Glutamatergic neuron (in vitro differentiated cells): ENCODE measurements around the gene KCNA2. TPM values are rescaled to one million over a fixed set of nuclear protein-coding genes. Genes with fewer than 3 reads are reported as not detected.

Source experiments
- DNase-seq: peaks from one replicate; pipeline ENCODE4 v3.0.0; 2022
- H3K27ac Mint-ChIP-seq: one replicate; pipeline ENCODE4 v1.8.0; 2020; ENCODE audit warnings: mild to moderate bottlenecking, mixed read lengths, inconsistent platforms; ENCODE audit not compliant: unreplicated experiment
- H3K27me3 Mint-ChIP-seq: one replicate; pipeline ENCODE4 v1.8.0; 2020; ENCODE audit warnings: mild to moderate bottlenecking, moderate library complexity, mixed read lengths, inconsistent platforms; ENCODE audit not compliant: unreplicated experiment
- H3K36me3 Mint-ChIP-seq: one replicate; pipeline ENCODE4 v1.8.0; 2020; ENCODE audit warnings: mild to moderate bottlenecking, mixed read lengths, inconsistent platforms; ENCODE audit not compliant: unreplicated experiment
- H3K4me1 Mint-ChIP-seq: one replicate; pipeline ENCODE4 v1.8.0; 2020; ENCODE audit warnings: mild to moderate bottlenecking, low read depth, mixed read lengths, inconsistent platforms; ENCODE audit not compliant: unreplicated experiment
- H3K4me3 Mint-ChIP-seq: one replicate; pipeline ENCODE4 v1.8.0; 2020; ENCODE audit warnings: mild to moderate bottlenecking, mixed read lengths, inconsistent platforms; ENCODE audit not compliant: unreplicated experiment
- H3K9me3 Mint-ChIP-seq: one replicate; pipeline ENCODE4 v1.8.0; 2020; ENCODE audit warnings: mild to moderate bottlenecking, moderate library complexity, mixed read lengths, inconsistent platforms; ENCODE audit not compliant: unreplicated experiment
- total RNA-seq: library from RNA; stranded (reverse); fragmentation: NEBNext Ultra II Directional; extraction: Animal tissue kit (Norgen Biotek cat#: 25700); gene quantifications from one replicate; pipeline ENCODE4 v1.2.1, GENCODE V29; 2021; ENCODE audit not compliant: unreplicated experiment
- TF ChIP-seq, protein P1 (sequence below): fragments of 200-600 bp; sonication (generic); IDR thresholded peaks from one replicate; pipeline ENCODE4 v1.5.0; 2021; ENCODE audit not compliant: partially characterized antibody, unreplicated experiment

The KCNA2 gene
- total RNA-seq, 1 donor from 2014 or later: 19.7 TPM

DNA sequence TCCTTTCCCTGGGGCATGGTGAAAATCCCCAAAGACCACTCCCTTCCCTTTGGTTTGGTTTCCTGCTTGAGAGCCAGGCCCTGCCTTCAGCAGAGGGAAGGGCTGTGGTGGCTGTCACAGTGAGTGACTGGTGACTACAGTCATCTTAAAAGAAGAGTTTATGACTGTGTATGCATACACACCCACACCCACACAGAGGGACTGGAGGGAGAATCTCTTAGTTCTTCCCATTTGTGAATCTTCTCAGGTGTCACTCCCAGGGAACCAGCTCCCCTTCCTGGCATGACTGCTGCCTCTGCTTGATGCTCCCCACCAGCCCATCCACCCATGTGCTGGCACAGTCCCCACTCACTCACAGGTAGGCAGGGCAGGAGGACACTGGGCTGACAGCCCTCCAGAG, 3.9 kb upstream of the KCNA2 start:
- no peak for DNase-seq
- peak overlapping the region; percentile 78 for H3K27ac Mint-ChIP-seq
- no peak overlapping the region for H3K4me3 Mint-ChIP-seq
- H3K4me1 Mint-ChIP-seq: peaks cover 16% of the 10 kb centered on the region
- H3K36me3 Mint-ChIP-seq: no peaks in the 10 kb centered on the region
- TF ChIP-seq, protein P1, sequence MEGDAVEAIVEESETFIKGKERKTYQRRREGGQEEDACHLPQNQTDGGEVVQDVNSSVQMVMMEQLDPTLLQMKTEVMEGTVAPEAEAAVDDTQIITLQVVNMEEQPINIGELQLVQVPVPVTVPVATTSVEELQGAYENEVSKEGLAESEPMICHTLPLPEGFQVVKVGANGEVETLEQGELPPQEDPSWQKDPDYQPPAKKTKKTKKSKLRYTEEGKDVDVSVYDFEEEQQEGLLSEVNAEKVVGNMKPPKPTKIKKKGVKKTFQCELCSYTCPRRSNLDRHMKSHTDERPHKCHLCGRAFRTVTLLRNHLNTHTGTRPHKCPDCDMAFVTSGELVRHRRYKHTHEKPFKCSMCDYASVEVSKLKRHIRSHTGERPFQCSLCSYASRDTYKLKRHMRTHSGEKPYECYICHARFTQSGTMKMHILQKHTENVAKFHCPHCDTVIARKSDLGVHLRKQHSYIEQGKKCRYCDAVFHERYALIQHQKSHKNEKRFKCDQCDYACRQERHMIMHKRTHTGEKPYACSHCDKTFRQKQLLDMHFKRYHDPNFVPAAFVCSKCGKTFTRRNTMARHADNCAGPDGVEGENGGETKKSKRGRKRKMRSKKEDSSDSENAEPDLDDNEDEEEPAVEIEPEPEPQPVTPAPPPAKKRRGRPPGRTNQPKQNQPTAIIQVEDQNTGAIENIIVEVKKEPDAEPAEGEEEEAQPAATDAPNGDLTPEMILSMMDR: no peak
- peaks cover 21% of the 10 kb centered on the region for H3K27me3 Mint-ChIP-seq
- peaks cover 8% of the 10 kb centered on the region for H3K9me3 Mint-ChIP-seq

GRCh38 chr1:110608247-110608646, 2.1 kb upstream of the KCNA2 start:
- Mint-ChIP-seq H3K27ac (no peak overlapping the region), H3K27me3 (peaks cover 22% of the 10 kb centered on the region), H3K4me1 (peaks cover 18% of the 10 kb centered on the region), H3K36me3 (peaks cover 9% of the 10 kb centered on the region), H3K4me3 (no peak overlapping the region), H3K9me3 (peaks cover 8% of the 10 kb centered on the region)
- no peak for DNase-seq
- TF ChIP-seq, protein P1: no peak

DNA sequence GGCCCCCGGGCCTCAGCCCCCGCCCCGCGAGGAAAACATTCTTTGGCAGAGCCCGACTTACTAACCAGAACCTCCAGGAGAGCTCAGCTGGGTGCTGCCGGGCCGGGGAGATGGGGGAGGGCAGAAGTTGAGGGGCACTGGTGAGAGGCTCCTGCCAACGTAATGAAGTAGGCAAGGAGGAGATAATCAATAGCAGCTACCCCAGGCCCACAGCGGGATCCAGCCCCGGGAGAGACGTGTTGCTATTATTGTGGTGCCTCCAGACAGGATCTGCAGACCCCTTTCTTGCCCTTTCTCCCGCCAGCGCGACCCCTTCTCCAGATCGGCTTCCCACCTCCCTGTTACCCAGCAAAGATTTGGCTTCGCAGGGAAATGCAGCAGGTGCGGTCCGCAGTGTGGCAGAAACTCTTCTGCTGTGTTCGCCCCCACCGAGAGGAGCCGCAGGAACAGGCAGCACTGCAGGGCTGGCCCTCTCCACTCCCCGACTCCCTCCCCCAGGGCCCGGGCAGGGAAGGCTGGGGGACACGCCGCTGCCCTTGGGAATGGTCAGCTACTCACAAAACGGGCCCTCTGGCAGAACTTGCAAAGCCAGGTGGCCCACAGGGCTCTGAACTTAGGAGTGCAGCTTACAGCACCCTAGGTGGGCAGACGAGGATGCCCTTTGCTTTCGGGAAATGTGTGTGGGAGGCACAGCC, 1.5 kb upstream of the KCNA2 start:
- Mint-ChIP-seq H3K4me3 (peak overlapping the region; percentile 57), H3K36me3 (peaks cover 9% of the 10 kb centered on the region), H3K27ac (no peak overlapping the region), H3K4me1 (peaks cover 18% of the 10 kb centered on the region), H3K27me3 (peaks cover 22% of the 10 kb centered on the region), H3K9me3 (peaks cover 8% of the 10 kb centered on the region)
- DNase-seq: no peak
- TF ChIP-seq, protein P1: no peak

DNA sequence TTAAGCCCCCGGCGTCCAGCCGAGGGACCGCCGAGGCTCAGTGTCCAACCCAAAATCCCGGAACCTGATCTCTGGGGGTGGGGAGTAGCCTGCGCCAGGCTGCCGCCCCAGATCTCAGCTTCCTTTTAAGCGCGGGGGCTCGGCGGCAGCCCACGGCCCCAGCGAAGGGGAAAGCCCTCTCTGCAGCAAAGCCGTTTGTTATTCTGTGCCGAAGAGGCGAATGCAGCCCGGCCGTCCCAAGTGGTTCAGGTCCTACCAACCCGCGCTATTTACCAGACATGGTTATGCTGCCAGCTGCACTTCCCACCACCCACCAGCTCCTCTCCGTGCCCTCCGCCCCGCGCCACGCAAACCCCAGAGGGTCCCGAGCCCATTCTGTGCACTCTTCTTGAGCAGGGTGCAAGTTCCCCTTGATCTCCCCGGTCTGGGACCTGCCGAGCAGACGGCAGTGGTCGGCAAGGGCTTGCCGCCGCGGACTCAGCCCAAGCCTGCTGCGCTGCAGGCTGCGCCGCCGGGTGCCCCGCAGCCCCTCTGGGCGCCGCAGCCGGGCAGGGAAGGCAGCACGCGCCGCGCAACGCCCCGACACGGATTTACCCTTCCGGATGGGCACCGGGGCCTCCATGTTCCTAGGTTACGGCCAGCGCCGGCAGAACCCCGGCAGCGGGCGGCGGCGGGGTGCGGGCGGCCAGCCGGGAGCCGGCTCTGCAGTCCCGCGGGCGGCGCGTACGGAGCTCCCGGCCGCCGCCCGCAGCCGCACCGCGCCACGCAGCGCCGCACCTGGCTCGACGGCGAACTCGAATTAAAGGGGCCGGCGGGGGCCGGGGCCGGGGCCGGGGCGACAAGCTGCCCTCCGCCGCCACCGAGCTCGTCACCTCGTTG, 738 bp upstream of the KCNA2 start:
- peaks cover 20% of the 10 kb centered on the region for H3K4me1 Mint-ChIP-seq
- TF ChIP-seq, protein P1: no peak
- H3K27ac Mint-ChIP-seq: peak overlapping the region; percentile 60
- DNase-seq: peak; percentile 52
- H3K4me3 Mint-ChIP-seq: peak overlapping the region; percentile 79
- peaks cover 9% of the 10 kb centered on the region for H3K36me3 Mint-ChIP-seq
- H3K9me3 Mint-ChIP-seq: peaks cover 8% of the 10 kb centered on the region
- H3K27me3 Mint-ChIP-seq: peaks cover 18% of the 10 kb centered on the region

GRCh38 chr1:110605446-110605845, 712 bp downstream of the KCNA2 start:
- DNase-seq: no peak
- Mint-ChIP-seq H3K27me3 (peaks cover 18% of the 10 kb centered on the region), H3K36me3 (peaks cover 9% of the 10 kb centered on the region), H3K4me1 (peaks cover 20% of the 10 kb centered on the region), H3K9me3 (peaks cover 6% of the 10 kb centered on the region), H3K27ac (peak overlapping the region; percentile 17), H3K4me3 (peak overlapping the region; percentile 90)
- TF ChIP-seq, protein P1: no peak
